ENCODE data around the gene DACT2.

The DACT2 gene

GRCh38 chr6:168333039-168333438 lies 13.5 kb upstream of the DACT2 start:
- DNase-seq (ENCODE audit: extremely low read depth, low read depth), result no peak
- TF ChIP-seq CTCF (IDR thresholded peaks at IDR 0.05; ENCODE audit: low read depth, low read length), result no peak

- DNase-seq (ENCODE audit: extremely low read depth, low read depth), result no peak
- no peak for TF ChIP-seq CTCF (IDR thresholded peaks at IDR 0.05; ENCODE audit: low read depth, low read length)
These were observed 12.4 kb upstream of the DACT2 start for GRCh38 chr6:168332020-168332419.

- TF ChIP-seq CTCF (IDR thresholded peaks at IDR 0.05; ENCODE audit: low read depth, low read length), result no peak
- no peak for DNase-seq (ENCODE audit: extremely low read depth, low read depth)
These were observed 11.5 kb upstream of the DACT2 start for GRCh38 chr6:168331058-168331457.

DNA sequence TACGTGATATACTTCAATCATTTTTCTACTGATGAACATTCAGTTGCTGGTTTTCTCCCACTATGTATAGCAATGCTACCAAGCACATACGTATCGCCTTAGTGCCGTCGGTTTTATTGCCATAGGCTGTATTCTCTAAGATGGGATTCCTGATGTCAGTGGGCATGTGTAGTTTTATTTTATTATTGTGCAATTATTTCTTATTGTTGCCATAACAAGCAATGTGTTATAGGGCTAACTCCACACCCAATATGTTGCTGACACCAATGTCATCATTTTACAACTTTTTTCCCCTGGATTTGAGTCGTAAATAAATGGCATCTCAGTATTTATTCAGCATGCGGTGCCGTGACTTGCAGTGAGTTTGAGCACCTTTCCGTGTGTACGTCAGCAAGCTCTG lies 10.8 kb upstream of the DACT2 start:
- no peak for DNase-seq (ENCODE audit: extremely low read depth, low read depth)
- TF ChIP-seq CTCF (IDR thresholded peaks at IDR 0.05; ENCODE audit: low read depth, low read length), result no peak

DNA sequence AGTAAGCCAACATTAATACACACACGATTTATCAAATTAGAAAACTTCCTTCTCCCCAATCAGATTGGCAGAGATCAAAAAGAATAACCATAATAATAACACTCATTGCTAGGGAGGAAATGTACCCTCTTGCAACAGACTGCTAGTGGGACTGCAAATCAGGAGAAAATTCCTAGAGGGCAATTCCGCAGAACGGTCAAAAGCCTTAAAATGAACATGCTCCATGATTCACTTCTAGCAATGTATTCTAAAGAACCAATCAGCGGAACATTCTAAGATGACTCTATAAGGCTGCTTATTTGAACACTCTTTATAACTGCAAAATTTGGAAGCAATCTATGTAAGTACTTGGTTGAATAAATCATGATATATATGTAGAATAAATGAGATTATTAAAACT lies 8.5 kb upstream of the DACT2 start:
- no peak for DNase-seq (ENCODE audit: extremely low read depth, low read depth)
- no peak for TF ChIP-seq CTCF (IDR thresholded peaks at IDR 0.05; ENCODE audit: low read depth, low read length)

DNA sequence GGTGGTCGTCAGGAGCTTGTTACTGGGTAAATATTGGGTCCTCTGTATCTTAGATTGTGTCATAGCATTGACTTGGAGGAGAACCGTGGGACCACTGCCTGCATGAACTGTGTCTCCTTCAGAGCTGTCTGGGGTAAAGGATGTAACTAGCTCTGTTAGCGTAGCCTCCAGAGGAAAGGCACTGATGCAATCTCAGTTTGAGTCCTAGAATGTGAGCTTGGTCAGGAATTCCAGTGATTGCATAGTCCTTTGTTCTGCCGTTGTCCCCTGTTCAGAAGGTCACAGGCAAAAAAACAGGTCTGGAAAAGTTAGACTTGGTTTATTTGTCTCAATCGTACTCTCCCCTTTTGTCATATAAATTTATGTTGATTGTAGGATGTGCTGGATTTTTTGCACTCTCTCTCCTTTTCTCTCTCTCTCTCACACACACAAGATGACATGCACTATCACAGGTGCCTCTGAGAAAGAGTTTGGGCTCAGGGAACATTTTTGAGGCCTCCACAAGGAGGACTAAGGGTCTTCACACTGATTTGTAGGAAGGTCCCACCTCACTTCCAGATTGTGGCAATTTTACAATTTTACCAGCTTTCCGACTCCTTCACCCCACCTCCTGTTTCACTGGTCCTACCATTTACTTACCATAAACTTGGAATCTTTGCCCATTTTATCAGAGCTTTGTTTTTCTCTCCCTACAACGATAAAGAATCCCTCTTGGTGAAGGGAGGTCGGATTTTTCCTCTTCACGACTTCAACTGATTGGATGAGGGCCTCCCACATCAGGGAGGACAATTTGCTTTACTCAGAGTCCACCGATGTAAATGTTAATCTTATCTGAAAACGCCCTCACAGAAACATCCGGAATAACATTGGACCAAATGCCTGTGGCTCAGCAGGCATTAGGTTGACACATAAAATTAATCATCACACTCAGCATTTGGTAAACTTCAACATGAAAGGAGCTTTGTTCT lies 7.0 kb upstream of the DACT2 start:
- no peak for TF ChIP-seq CTCF (IDR thresholded peaks at IDR 0.05; ENCODE audit: low read depth, low read length)
- DNase-seq (ENCODE audit: extremely low read depth, low read depth), result no peak

- DNase-seq (ENCODE audit: extremely low read depth, low read depth), result no peak
These were observed 3.4 kb upstream of the DACT2 start for GRCh38 chr6:168322966-168323365.

More at GRCh38 chr6:168322966-168323365, 3.4 kb upstream of the DACT2 start:
- TF ChIP-seq CTCF (IDR thresholded peaks at IDR 0.05; ENCODE audit: low read depth, low read length), result no peak

Measured in AG09319 (cell line).